NCI-H2227 (cell line): Measurements from ENCODE around the gene SEPSECS.

Experiments
- DNase-seq: peaks from one replicate; lab custom pipeline; 2025; ENCODE audit not compliant: unreplicated experiment; lab: John Stamatoyannopoulos, UW

Gene SEPSECS

GRCh38 chr4:25159837-25160713, at the start of gene SEPSECS:
Gene SEPSECS (minus strand): TSS chr4:25160449. CDS start chr4:25160369, 80 bp downstream.
- DNase-seq = peak; percentile 94

DNA sequence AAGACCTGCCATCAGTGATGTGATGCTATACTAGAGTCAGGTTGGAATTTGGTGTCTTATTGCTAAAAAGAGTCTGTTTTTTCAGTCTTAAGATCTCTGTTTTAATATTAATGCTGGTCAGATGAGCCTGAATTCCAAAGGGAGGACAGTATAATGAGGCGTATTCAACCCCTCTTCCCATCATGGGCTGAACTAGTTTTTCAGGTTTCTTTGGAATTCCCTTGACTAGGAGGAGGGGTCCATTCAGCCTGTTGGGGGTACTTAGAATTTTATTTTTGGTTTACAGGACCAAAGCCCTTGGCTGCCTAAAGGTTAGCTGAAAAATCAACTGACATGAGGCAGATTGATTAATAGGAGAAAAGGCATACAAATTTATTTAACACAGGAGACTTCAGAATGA, 49.5 kb upstream of the SEPSECS start:
- DNase-seq = no peak

DNA sequence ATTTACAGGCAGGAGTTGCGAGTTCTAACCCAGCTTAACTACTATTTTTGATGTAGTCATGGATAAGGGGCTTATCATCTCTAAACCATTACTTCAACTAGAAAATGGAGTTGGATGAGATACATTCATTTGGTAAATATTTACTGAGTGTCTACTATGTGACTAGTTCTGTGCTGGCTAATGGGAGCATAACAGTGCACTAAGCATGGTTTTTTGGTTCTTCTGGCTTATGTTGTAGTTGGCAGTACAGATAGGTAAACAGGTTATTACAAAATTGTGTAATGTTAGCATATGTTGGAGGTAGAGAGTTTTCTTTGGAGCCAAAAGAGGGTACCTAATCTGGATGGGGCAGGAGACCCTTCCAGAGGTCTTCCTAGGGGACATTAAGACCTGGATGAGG, 47.7 kb upstream of the SEPSECS start:
- DNase-seq = no peak

DNA sequence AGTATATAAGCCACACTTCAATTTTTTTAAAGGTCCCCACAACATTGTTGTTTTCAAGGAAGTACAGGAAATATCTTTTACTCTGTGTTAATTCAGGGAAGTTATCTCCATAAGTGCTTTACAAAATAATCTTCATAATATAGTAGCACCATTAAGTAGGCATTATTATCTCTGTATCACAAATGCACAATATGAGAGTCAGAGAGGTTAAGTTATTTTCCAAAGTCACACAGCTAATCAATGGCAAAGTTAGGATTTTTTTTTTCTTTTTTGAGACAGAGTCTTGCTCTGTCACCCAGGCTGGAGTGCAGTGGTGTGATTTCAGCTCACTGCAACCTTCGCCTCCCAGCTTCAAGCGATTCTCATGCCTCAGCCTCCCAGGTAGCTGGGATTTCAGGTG, 38.5 kb upstream of the SEPSECS start:
- DNase-seq = no peak

- DNase-seq = no peak
Measured at GRCh38 chr4:25190407-25190806, 30.2 kb upstream of the SEPSECS start.

- DNase-seq = no peak
Measured at GRCh38 chr4:25184056-25184455, 23.8 kb upstream of the SEPSECS start.

DNA sequence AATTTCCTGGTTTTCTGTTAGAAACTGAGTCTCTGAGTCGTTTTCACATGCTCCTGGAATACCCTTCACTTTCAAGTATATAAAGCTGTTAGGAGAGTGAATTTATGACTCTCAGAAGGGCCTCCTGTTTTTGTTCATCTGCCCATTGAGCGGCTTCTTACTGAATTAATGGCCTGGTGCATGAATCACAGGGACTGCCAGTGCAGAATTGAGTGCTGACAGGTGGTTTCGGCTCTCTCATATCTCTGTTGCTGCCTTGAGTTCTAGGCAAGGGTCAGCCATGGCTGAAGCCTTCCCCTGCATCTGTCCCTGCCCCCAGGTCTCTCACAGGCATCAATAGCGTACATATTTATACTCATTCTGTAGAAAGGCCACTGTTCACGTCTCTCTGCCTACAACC, 22.7 kb upstream of the SEPSECS start:
- DNase-seq = no peak

- DNase-seq = peak; percentile 9
Measured at GRCh38 chr4:25180524-25181131, 20.4 kb upstream of the SEPSECS start.

DNA sequence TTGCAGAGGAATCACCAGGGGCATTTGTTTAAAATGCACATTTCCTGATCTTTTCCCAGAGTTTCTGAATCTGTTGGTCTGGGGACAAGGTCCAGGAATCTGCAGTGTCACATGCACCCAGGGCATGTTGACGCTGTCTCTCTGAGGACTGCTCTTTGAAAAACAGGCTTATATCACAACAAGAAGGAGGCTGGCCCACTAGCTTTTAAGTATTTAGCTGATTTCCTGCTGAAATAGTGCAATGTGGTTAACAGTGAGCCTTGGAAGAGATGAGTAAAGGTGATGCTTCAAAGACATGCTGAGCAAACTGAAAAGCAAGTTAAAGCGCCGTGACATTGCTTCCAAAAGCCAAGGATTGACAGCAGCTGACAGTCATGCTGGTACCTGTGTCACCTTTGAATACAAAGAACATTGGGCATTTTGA, 18.6 kb upstream of the SEPSECS start:
- DNase-seq = no peak

DNA sequence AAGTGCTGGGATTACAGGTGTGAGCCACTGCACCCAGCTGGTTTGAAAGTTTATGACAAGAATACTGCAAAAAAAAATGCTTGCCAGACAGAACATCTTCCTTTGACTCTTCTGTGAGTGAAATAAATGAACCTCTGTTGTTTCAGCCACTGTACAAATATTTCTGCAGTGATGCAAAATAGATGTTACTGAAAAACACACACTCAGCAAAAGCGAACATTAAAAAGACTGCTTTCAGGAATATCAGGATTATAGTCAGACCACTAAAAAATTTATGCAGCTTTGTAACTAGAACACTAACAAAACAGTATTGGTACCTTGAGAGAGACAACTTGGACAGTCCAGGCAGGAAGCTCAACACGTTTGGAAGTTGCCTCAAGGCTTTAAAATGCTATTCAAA, 16.9 kb upstream of the SEPSECS start:
- no peak for DNase-seq

DNA sequence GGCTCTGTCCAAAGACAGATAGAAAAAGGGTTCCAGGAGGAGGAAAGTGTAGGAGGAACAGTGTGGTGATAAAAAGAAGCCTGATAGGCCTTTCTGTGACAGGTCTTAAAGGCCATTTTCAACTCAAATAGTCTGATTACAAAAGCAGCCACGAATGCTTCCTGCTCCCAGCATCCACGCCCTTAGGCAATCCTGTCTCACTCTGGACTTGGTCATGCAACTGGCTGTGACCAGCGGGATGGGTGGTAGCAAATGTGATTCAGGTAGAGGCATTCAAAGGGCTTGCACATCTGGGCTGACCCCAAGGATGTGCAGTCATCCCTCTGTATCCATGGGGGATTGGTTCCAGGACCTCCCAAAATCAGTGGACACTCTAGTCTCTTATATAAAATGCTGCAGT, 14.4 kb upstream of the SEPSECS start:
- DNase-seq = no peak

DNA sequence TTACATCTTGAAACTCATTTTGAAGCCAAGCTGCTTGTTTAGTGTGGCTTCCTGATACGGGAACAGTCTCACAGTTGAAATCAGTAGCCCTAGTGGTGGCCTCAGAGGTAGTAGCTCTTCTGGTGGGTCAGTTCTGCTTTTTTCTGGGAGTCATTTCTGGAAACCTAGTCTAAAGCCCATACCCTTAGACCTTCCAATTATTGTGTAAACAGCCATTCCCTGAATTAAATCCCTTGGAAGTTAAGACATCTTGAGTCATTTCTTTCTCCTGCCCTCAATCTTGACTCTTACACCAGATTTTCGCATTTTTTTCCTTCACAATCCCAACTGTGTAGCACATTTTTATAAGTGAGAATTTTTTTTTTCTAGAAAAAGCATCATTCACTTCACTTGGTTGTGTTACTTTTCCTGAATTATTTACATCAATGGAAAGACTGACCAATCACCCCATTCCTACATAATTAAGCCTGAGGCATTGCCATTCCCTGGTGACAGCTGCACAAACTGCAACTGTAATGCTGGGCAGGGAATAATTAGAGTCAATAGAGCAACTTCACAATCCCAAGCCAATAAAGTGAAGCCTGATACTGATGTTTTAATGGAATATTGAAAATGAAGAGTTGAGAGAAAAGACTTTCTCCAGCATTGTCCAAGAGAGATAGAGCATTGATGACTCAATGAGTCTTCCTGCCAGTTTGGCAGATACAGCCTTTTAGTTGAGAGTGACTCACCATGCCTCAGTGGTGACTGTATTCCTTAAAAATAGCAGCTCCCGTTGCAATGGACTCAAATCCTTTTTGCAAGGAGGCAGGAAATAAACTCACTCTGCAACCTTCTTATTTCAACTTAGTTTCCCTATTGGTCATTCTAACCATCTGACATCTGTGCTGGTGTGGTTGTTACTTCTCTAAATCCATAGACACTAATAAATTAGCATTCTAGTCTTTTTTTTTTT, 13.0 kb upstream of the SEPSECS start:
- DNase-seq = no peak

DNA sequence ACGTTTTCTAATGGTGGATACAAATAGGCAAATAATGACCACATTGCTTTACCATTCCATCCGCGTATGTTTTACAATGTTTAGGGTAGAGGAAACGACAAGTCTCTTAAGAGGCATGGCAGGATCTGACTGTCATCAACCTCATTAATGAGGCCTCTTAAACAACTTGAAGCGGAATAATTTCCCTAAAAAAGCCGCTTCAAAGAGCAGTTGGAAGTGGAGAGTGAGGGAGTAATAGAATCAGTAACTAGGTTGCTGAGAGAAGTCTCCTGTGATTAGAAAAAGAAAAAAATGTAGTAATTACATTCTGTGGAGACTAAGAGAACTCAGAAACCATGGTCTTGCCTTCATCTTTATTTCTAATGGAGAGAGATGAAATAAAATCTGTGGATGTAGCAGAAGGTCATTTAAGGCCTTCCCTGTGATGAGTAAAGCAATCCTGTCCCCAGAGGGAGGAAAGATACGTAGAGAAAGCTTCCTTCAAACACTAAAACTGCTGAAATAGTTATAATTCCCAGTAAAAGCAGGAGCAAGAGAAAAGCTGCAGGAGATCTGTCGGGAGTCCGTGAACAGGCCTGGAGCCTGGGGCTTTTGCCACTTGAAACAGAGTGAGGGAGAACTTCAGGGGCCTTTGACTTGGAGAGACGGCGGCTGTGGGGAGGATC, 11.1 kb upstream of the SEPSECS start:
- no peak for DNase-seq

DNA sequence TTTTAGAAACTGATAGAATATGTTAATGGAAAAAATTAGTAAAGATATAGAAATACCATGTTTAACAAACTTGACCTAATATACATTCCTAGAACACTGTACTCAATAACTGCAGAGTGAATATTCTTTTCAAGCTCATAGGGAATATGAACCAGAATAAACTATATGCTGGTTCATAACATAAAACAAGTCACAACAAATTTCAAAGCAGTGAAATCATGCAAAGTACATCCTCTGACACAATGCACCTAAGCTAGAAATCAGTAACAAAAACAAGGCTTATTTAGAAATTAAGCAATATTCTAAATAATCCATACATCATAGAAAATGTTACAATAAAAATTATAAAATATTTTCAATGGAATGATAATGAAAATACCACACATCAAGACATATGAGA, 9.2 kb upstream of the SEPSECS start:
- DNase-seq = no peak

- DNase-seq = no peak
Measured at GRCh38 chr4:25165916-25166315, 5.7 kb upstream of the SEPSECS start.

- DNase-seq = no peak
Measured at GRCh38 chr4:25163196-25163595, 2.9 kb upstream of the SEPSECS start.

GRCh38 chr4:25162566-25162965, 2.3 kb upstream of the SEPSECS start:
- DNase-seq = no peak

DNA sequence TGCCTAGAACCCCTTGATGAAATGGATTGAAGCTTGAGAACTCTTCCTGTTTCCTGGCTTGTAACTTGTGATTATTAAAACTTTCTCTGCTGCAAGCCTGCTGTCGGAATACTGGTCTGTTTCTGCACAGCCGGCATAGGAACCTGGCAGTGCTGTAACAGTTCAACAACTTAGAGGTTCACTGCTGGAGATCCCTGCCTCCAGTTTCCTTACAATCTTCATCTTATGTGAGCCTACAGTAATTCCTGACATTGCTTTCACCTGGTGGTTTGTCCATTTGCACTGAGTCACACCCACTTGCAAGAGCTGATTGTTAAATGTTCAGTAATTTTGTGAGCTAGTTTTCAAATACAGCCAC, 1.3 kb upstream of the SEPSECS start:
- DNase-seq = no peak

DNA sequence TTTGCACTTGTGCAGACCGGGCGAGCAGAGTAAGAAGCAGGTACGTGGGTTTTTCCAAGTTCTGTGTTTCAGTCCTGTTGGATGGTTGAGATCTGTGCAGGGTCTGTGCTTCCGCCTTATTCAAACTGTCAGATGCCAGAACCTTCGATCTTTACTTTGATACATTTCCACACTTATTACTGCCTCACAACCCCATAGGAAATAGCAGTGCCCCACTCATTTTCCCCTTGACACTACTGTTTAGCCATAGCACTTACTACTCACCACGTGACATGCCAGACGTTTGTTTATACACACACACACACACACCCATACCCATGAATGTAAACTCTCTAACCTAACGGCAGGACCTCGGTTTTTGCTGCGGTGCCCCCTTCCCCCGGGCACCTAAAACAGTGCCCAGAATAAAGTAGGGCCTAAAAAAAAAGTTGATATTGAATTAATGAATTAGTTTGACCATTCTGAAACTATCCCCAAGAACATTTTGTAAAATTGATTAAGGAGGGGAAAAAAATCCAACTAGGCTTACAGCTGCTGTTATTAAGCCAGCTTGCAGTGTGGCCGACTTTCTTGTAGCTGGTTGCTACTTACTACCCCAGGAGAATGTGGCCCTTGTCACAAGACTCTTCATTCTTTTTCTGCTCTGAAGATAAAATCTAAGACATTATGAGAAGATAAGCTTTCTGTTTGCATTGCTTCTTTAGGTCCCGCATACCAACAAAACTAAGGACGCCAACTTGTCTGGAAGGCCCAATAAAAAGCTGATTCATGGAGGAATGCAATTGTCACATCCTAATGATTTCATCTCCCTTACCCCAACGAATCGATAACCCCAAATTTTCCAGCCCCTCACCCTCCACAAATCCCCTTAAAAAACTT, 704 bp upstream of the SEPSECS start:
- peak; percentile 48 for DNase-seq

GRCh38 chr4:25158817-25159216, 1.4 kb downstream of the SEPSECS start:
- no peak for DNase-seq
